Thyroid gland (tissue), 4 donors: Measurements from ENCODE around the gene BNIPL.

Source experiments
- CTCF ChIP-seq, 6 experiments: fragments of 200-600 bp in 3 of 6; fragments of 450-650 bp in 3 of 6; sonication (generic) in 3 of 6; IDR thresholded peaks; one replicate each; pipeline ENCODE4 v1.5.1; 2016 to 2019; ENCODE audit warnings: antibody characterized with exemption in 6 of 6, mild to moderate bottlenecking in 2 of 6, inconsistent platforms in 1 of 6, moderate library complexity in 1 of 6
- POLR2A ChIP-seq, 2 donors: fragments of 450-650 bp; IDR thresholded peaks; one replicate each; pipeline ENCODE4 v1.6.1; 2017; ENCODE audit warnings: antibody characterized with exemption in 2 of 2, mild to moderate bottlenecking in 2 of 2, moderate library complexity in 1 of 2

GRCh38 chr1:151039521-151039920 is 3.1 kb downstream of the BNIPL start:
- TF ChIP-seq CTCF (IDR thresholded peaks at IDR 0.05) (no peak), POLR2A (IDR thresholded peaks at IDR 0.05) (no peak)
